DOHH2 (cell line): ENCODE measurements around the gene SH3RF3.
A peak's percentile ranks its signal among the peaks of the same experiment; 100 is the strongest.

Source experiments
- H3F3A ChIP-seq: fragments of 200-600 bp; sonication (generic), shearing (Covaris generic); 2 replicates; pipeline ENCODE4 v1.6.0; 2016; ENCODE audit warnings: antibody characterized with exemption, mild to moderate bottlenecking; ENCODE audit not compliant: control insufficient read depth, insufficient read depth
- H3K27ac ChIP-seq: fragments of 200-600 bp; sonication (generic); 2 replicates; pipeline ENCODE4 v1.5.1; 2014; ENCODE audit warnings: low read depth, mild to moderate bottlenecking, low read length, moderate library complexity
- H3K27me3 ChIP-seq: fragments of 200-600 bp; sonication (generic); 2 replicates; pipeline ENCODE4 v1.6.1; 2014; ENCODE audit warnings: mild to moderate bottlenecking, low read length, mixed read lengths; ENCODE audit not compliant: control insufficient read depth
- H3K36me3 ChIP-seq: fragments of 200-600 bp; sonication (generic); 2 replicates; pipeline ENCODE4 v1.6.1; 2014; ENCODE audit warnings: mild to moderate bottlenecking, low read length, moderate library complexity, mixed read lengths; ENCODE audit not compliant: control insufficient read depth
- H3K4me1 ChIP-seq: fragments of 200-600 bp; sonication (generic); 2 replicates; pipeline ENCODE4 v1.6.1; 2014; ENCODE audit warnings: mild to moderate bottlenecking, low read length, mixed read lengths; ENCODE audit not compliant: control insufficient read depth
- H3K4me2 ChIP-seq: fragments of 200-600 bp; sonication (generic); 2 replicates; pipeline ENCODE4 v1.6.0; 2014; ENCODE audit warnings: mild to moderate bottlenecking, low read length, moderate library complexity
- H3K4me3 ChIP-seq: fragments of 200-600 bp; sonication (generic); 2 replicates; pipeline ENCODE4 v1.5.1; 2014; ENCODE audit warnings: mild to moderate bottlenecking, low read length, mixed read lengths
- H3K79me2 ChIP-seq: fragments of 200-600 bp; sonication (generic); 2 replicates; pipeline ENCODE4 v1.6.1; 2014; ENCODE audit warnings: mild to moderate bottlenecking, low read length, mixed read lengths; ENCODE audit not compliant: control insufficient read depth
- H3K9me2 ChIP-seq: fragments of 200-600 bp; sonication (generic); replicated peaks from 2 replicates; pipeline ENCODE4 v1.6.1; 2014; ENCODE audit warnings: mild to moderate bottlenecking, low read length, mixed read lengths; ENCODE audit not compliant: control insufficient read depth
- H3K9me3 ChIP-seq: fragments of 200-600 bp; sonication (generic); 2 replicates; pipeline ENCODE4 v1.6.1; 2014; ENCODE audit warnings: antibody characterized with exemption, low read length, mixed read lengths; ENCODE audit not compliant: control insufficient read depth, insufficient read depth
- H4K20me1 ChIP-seq: fragments of 200-600 bp; sonication (generic); 2 replicates; pipeline ENCODE4 v1.6.0; 2014; ENCODE audit warnings: low read depth, mild to moderate bottlenecking, antibody characterized with exemption, low read length, moderate library complexity; ENCODE audit not compliant: control insufficient read depth, insufficient read depth
- CTCF ChIP-seq: fragments of 200-600 bp; sonication (generic); IDR thresholded peaks from one replicate; pipeline ENCODE4 v1.5.1; 2014; ENCODE audit warnings: antibody characterized with exemption, mild to moderate bottlenecking, low read depth, low read length; ENCODE audit not compliant: poor library complexity, severe bottlenecking
- EZH2phosphoT487 ChIP-seq: fragments of 200-600 bp; sonication (generic); IDR thresholded peaks from 2 replicates; pipeline ENCODE4 v1.6.1; 2017; ENCODE audit warnings: borderline replicate concordance, mild to moderate bottlenecking, antibody characterized with exemption, low read length, moderate library complexity, mixed read lengths

The SH3RF3 gene

GRCh38 chr2:109237792-109238191 lies 108.8 kb downstream of the SH3RF3 start:
- H3K79me2 ChIP-seq, result no peaks in the 10 kb centered on the region
- no peak overlapping the region for H3K4me2 ChIP-seq
- H3K9me2 ChIP-seq, result no peaks in the 10 kb centered on the region
- H3K4me3 ChIP-seq, result no peak overlapping the region
- H4K20me1 ChIP-seq, result no peaks in the 10 kb centered on the region
- TF ChIP-seq CTCF, result no peak
- TF ChIP-seq EZH2phosphoT487, result no peak
- no peak overlapping the region for H3K27ac ChIP-seq
- peaks cover under 1% of the 10 kb centered on the region for H3K27me3 ChIP-seq
- no peaks in the 10 kb centered on the region for H3K36me3 ChIP-seq
- peaks cover 15% of the 10 kb centered on the region for H3K4me1 ChIP-seq
- no peaks in the 10 kb centered on the region for H3K9me3 ChIP-seq
- no peaks in the 10 kb centered on the region for H3F3A ChIP-seq

GRCh38 chr2:109238580-109238979 lies 109.6 kb downstream of the SH3RF3 start:
- no peaks in the 10 kb centered on the region for H3K79me2 ChIP-seq
- no peaks in the 10 kb centered on the region for H3K9me2 ChIP-seq
- peaks cover 15% of the 10 kb centered on the region for H3K4me1 ChIP-seq
- no peak overlapping the region for H3K27ac ChIP-seq
- H3F3A ChIP-seq, result no peaks in the 10 kb centered on the region
- no peaks in the 10 kb centered on the region for H4K20me1 ChIP-seq
- no peak overlapping the region for H3K4me3 ChIP-seq
- H3K36me3 ChIP-seq, result no peaks in the 10 kb centered on the region
- peak overlapping the region; percentile 43 for H3K4me2 ChIP-seq
- no peaks in the 10 kb centered on the region; the same call in 1 of the 2 replicates for H3K27me3 ChIP-seq
- no peaks in the 10 kb centered on the region for H3K9me3 ChIP-seq
- no peak for TF ChIP-seq CTCF
- TF ChIP-seq EZH2phosphoT487, result no peak

- no peak overlapping the region for H3K27ac ChIP-seq
- peaks cover 15% of the 10 kb centered on the region for H3K4me1 ChIP-seq
- no peaks in the 10 kb centered on the region for H3K79me2 ChIP-seq
- no peaks in the 10 kb centered on the region for H4K20me1 ChIP-seq
- no peaks in the 10 kb centered on the region for H3K36me3 ChIP-seq
- no peak overlapping the region for H3K4me3 ChIP-seq
- no peak overlapping the region for H3K4me2 ChIP-seq
- no peaks in the 10 kb centered on the region for H3F3A ChIP-seq
- H3K27me3 ChIP-seq, result no peaks in the 10 kb centered on the region; the same call in 1 of the 2 replicates
- no peak for TF ChIP-seq EZH2phosphoT487
- TF ChIP-seq CTCF, result no peak
- no peaks in the 10 kb centered on the region for H3K9me3 ChIP-seq
- no peaks in the 10 kb centered on the region for H3K9me2 ChIP-seq
Observed at GRCh38 chr2:109239720-109240119, 110.7 kb downstream of the SH3RF3 start.

GRCh38 chr2:109242210-109242653 lies 113.2 kb downstream of the SH3RF3 start:
- Histone ChIP-seq H3K27ac (no peak overlapping the region), H3K36me3 (no peaks in the 10 kb centered on the region), H3K9me2 (no peaks in the 10 kb centered on the region), H3F3A (no peaks in the 10 kb centered on the region), H3K4me3 (no peak overlapping the region), H3K79me2 (no peaks in the 10 kb centered on the region), H4K20me1 (no peaks in the 10 kb centered on the region), H3K9me3 (no peaks in the 10 kb centered on the region), H3K4me2 (no peak overlapping the region), H3K27me3 (peaks cover under 1% of the 10 kb centered on the region; the same call in 1 of the 2 replicates), H3K4me1 (peaks cover 15% of the 10 kb centered on the region)
- TF ChIP-seq EZH2phosphoT487 (no peak), CTCF (no peak)
